H1 (cell line): ENCODE results near the gene DCN. TPM values are rescaled to one million over a fixed set of nuclear protein-coding genes. Genes with fewer than 3 reads are reported as not detected.

Source experiments
- CTCF ChIA-PET: fragments of 300-600 bp; sonication (Branson Sonifier 250); formaldehyde crosslinking; loops from one replicate; lab custom pipeline; 2021; ENCODE audit not compliant: partially characterized antibody; lab: Charles Lee
- POLR2A ChIA-PET: fragments of 300-600 bp; sonication (Branson Sonifier 250); formaldehyde crosslinking; loops from one replicate; lab custom pipeline; 2021; ENCODE audit warnings: inconsistent platforms; ENCODE audit not compliant: partially characterized antibody; lab: Charles Lee
- DNase-seq, 2 experiments: peaks; one replicate each; pipeline versions ENCODE4 v3.0.0 to v3.0.0-alpha.2; 2010 to 2022; ENCODE audit warnings: low spot score in 2 of 2, low read depth in 1 of 2, mixed read lengths in 1 of 2
- FAIRE-seq: peaks from 2 replicates; lab custom pipeline; 2011; peaks lifted over from hg19 to GRCh38; lab: Jason Lieb, UNC
- H2AFZ ChIP-seq: 2 replicates; pipeline ENCODE4 v1.8.1; 2012; ENCODE audit warnings: low read length, inconsistent platforms
- H2AK5ac ChIP-seq: 2 replicates; pipeline ENCODE4 v1.6.1; 2013; ENCODE audit warnings: low read depth, low read length
- H2BK120ac ChIP-seq: replicated peaks from 2 replicates; pipeline ENCODE3; 2013; ENCODE audit warnings: low read depth, low read length, inconsistent platforms
- H2BK12ac ChIP-seq: 2 replicates; pipeline ENCODE4 v1.6.1; 2013; ENCODE audit warnings: low read depth, low read length
- H2BK15ac ChIP-seq: 2 replicates; pipeline ENCODE4 v1.6.1; 2013; ENCODE audit warnings: low read length
- H2BK20ac ChIP-seq: 2 replicates; pipeline ENCODE4 v1.6.1; 2013; ENCODE audit warnings: low read length
- H2BK5ac ChIP-seq: 2 replicates; pipeline ENCODE4 v1.6.1; 2013; ENCODE audit warnings: low read depth, low read length
- H3K14ac ChIP-seq: 2 replicates; pipeline ENCODE4 v1.6.1; 2013; ENCODE audit warnings: inconsistent platforms; ENCODE audit not compliant: insufficient read length
- H3K18ac ChIP-seq: 2 replicates; pipeline ENCODE4 v1.6.1; 2013; ENCODE audit warnings: low read length; ENCODE audit errors: extremely low read depth
- H3K23ac ChIP-seq: 2 replicates; pipeline ENCODE4 v1.6.1; 2013; ENCODE audit warnings: inconsistent platforms; ENCODE audit not compliant: insufficient read length
- H3K23me2 ChIP-seq: 2 replicates; pipeline ENCODE4 v1.6.1; 2013; ENCODE audit warnings: low read depth, low read length
- H3K27ac ChIP-seq: 2 replicates; pipeline ENCODE4 v1.6.1; 2011; ENCODE audit warnings: low read depth, low read length, inconsistent platforms
- H3K27me3 ChIP-seq, 4 experiments: replicated peaks in 1 of 4; 1 replicate in 1 of 4; 2 replicates in 3 of 4; pipeline versions ENCODE4 v1.6.1 to v1.8.1; 2011 to 2013; ENCODE audit warnings: low read length in 3 of 4, mild to moderate bottlenecking in 3 of 4, inconsistent platforms in 2 of 4, mixed read lengths in 2 of 4, moderate library complexity in 1 of 4; ENCODE audit not compliant: control insufficient read depth in 3 of 4, insufficient read depth in 3 of 4; ENCODE audit errors: extremely low read depth in 1 of 4
- H3K36me3 ChIP-seq, 4 experiments: 2 replicates each; pipeline versions ENCODE4 v1.6.1 to v1.8.1; 2011 to 2013; ENCODE audit warnings: mild to moderate bottlenecking in 4 of 4, low read length in 3 of 4, moderate library complexity in 2 of 4, control low read depth in 1 of 4, inconsistent platforms in 1 of 4; ENCODE audit not compliant: insufficient read depth in 4 of 4, control insufficient read depth in 2 of 4
- H3K4ac ChIP-seq: replicated peaks from 2 replicates; pipeline ENCODE3; 2013; ENCODE audit warnings: low read length, low read depth, mixed read lengths, inconsistent platforms; ENCODE audit not compliant: insufficient read length
- H3K4me1 ChIP-seq, 4 experiments: replicated peaks in 1 of 4; 1 replicate in 1 of 4; 2 replicates in 3 of 4; pipeline versions ENCODE4 v1.6.1 to v1.8.1; 2011 to 2013; ENCODE audit warnings: low read length in 3 of 4, inconsistent platforms in 2 of 4, mixed read lengths in 1 of 4; ENCODE audit not compliant: insufficient read depth in 4 of 4, control insufficient read depth in 3 of 4
- H3K4me2 ChIP-seq, 2 experiments: 2 replicates each; pipeline versions ENCODE4 v1.6.1 to v1.8.1; 2011 to 2013; ENCODE audit warnings: low read depth in 2 of 2, low read length in 2 of 2, control low read depth in 1 of 2, inconsistent platforms in 1 of 2, mild to moderate bottlenecking in 1 of 2; ENCODE audit not compliant: insufficient read depth in 1 of 2
- H3K4me3 ChIP-seq, 4 experiments: fragments of 200-600, 300-600 bp in 1 of 4; sonication (generic), shearing (Covaris generic), sonication (Bioruptor Twin) in 1 of 4; 2 replicates each; pipeline versions ENCODE4 v1.5.1 to v1.8.1; 2011 to 2016; ENCODE audit warnings: low read length in 4 of 4, low read depth in 3 of 4, control low read depth in 2 of 4, inconsistent platforms in 2 of 4, mild to moderate bottlenecking in 2 of 4, mixed read lengths in 1 of 4, moderate library complexity in 1 of 4; ENCODE audit not compliant: insufficient read depth in 2 of 4; ENCODE audit errors: extremely low read depth in 1 of 4
- H3K56ac ChIP-seq: replicated peaks from 2 replicates; pipeline ENCODE3; 2013; ENCODE audit warnings: low read depth, mild to moderate bottlenecking, mixed read lengths, low read length, inconsistent platforms; ENCODE audit not compliant: insufficient read length
- H3K79me1 ChIP-seq: 2 replicates; pipeline ENCODE4 v1.6.1; 2013; ENCODE audit warnings: low read depth, low read length, control low read depth
- H3K79me2 ChIP-seq, 2 experiments: 2 replicates each; pipeline versions ENCODE4 v1.6.1 to v1.8.1; 2012 to 2013; ENCODE audit warnings: low read length in 2 of 2, mild to moderate bottlenecking in 2 of 2, inconsistent platforms in 1 of 2; ENCODE audit not compliant: insufficient read depth in 2 of 2, control insufficient read depth in 1 of 2
- H3K9ac ChIP-seq, 4 experiments: replicated peaks in 1 of 4; 1 replicate in 1 of 4; 2 replicates in 3 of 4; pipeline versions ENCODE4 v1.6.1 to v1.8.1; 2011 to 2013; ENCODE audit warnings: low read depth in 3 of 4, low read length in 3 of 4, control low read depth in 2 of 4, mild to moderate bottlenecking in 2 of 4, moderate library complexity in 2 of 4, inconsistent platforms in 1 of 4; ENCODE audit errors: extremely low read depth in 1 of 4
- H3K9me3 ChIP-seq, 2 experiments: 2 replicates each; pipeline versions ENCODE4 v1.6.1 to v1.8.1; 2012 to 2013; ENCODE audit warnings: mild to moderate bottlenecking in 2 of 2, moderate library complexity in 2 of 2, control low read depth in 1 of 2, inconsistent platforms in 1 of 2, low read depth in 1 of 2, low read length in 1 of 2, mixed read lengths in 1 of 2; ENCODE audit not compliant: insufficient read depth in 2 of 2
- H4K20me1 ChIP-seq, 2 experiments: replicated peaks in 1 of 2; 2 replicates each; pipeline versions ENCODE3 to v1.8.1; 2011 to 2013; ENCODE audit warnings: inconsistent platforms in 2 of 2, low read length in 2 of 2, mild to moderate bottlenecking in 1 of 2; ENCODE audit not compliant: insufficient read depth in 2 of 2, control insufficient read depth in 1 of 2
- H4K5ac ChIP-seq: 2 replicates; pipeline ENCODE4 v1.6.1; 2013; ENCODE audit warnings: low read length, low read depth, mixed read lengths, inconsistent platforms; ENCODE audit not compliant: insufficient read length
- H4K8ac ChIP-seq: 2 replicates; pipeline ENCODE4 v1.8.0; 2013; ENCODE audit warnings: mild to moderate bottlenecking, moderate library complexity, low read length, inconsistent platforms; ENCODE audit not compliant: insufficient read depth; ENCODE audit errors: extremely low read depth
- H4K91ac ChIP-seq: replicated peaks from 2 replicates; pipeline ENCODE3; 2013; ENCODE audit warnings: low read length, mixed read lengths, inconsistent platforms; ENCODE audit not compliant: insufficient read length
- CHD2 ChIP-seq: IDR thresholded peaks from 2 replicates; pipeline ENCODE4 v1.6.1; 2012; ENCODE audit warnings: low read length, improper control_type of control experiment
- CTBP2 ChIP-seq: IDR thresholded peaks from 2 replicates; pipeline ENCODE4 v1.7.0; 2011; ENCODE audit warnings: borderline replicate concordance, mild to moderate bottlenecking, moderate library complexity, mixed read lengths, low read length; ENCODE audit not compliant: insufficient read depth, insufficient read length
- CTCF ChIP-seq, 3 experiments: IDR thresholded peaks; 1 replicate in 2 of 3; 2 replicates in 1 of 3; pipeline versions ENCODE4 v1.5.1 to v1.6.1; 2011; ENCODE audit warnings: low read length in 3 of 3, mild to moderate bottlenecking in 3 of 3, inconsistent platforms in 2 of 3, low read depth in 1 of 3, moderate library complexity in 1 of 3; ENCODE audit not compliant: insufficient read depth in 1 of 3; ENCODE audit errors: control extremely low read depth in 1 of 3
- FOSL1 ChIP-seq: IDR thresholded peaks from 2 replicates; pipeline ENCODE4 v1.6.1; 2011; ENCODE audit warnings: mild to moderate bottlenecking, low read depth, low read length, moderate library complexity; ENCODE audit not compliant: insufficient read depth
- HDAC6 ChIP-seq: IDR thresholded peaks from one replicate; pipeline ENCODE4 v1.7.1; 2012; ENCODE audit warnings: low read depth, mild to moderate bottlenecking, inconsistent platforms, low read length, moderate library complexity
- KDM1A ChIP-seq: fragments of 200-600, 300-600 bp; sonication (generic); IDR thresholded peaks from 2 replicates; pipeline ENCODE4 v1.7.1; 2016; ENCODE audit warnings: mild to moderate bottlenecking, low read length, borderline replicate concordance
- RAD21 ChIP-seq, 2 experiments: IDR thresholded peaks in 1 of 2; conservative IDR thresholded peaks in 1 of 2; 2 replicates each; pipeline ENCODE4 v1.6.1; 2011; ENCODE audit warnings: low read depth in 2 of 2, low read length in 2 of 2, improper control_type of control experiment in 1 of 2, inconsistent platforms in 1 of 2, mild to moderate bottlenecking in 1 of 2, moderate library complexity in 1 of 2
- RNF2 ChIP-seq: fragments of 200-900, 300-1000 bp; sonication (generic); IDR thresholded peaks from 2 replicates; pipeline ENCODE4 v1.7.1; 2016; ENCODE audit warnings: borderline replicate concordance, low read depth, mild to moderate bottlenecking, antibody characterized with exemption, low read length; ENCODE audit not compliant: poor library complexity, severe bottlenecking; ENCODE audit errors: missing control alignments
- SIX5 ChIP-seq: IDR thresholded peaks from 2 replicates; pipeline ENCODE4 v1.6.1; 2011; ENCODE audit warnings: mild to moderate bottlenecking, low read depth, low read length
- SP1 ChIP-seq: IDR thresholded peaks from 2 replicates; pipeline ENCODE4 v1.6.1; 2011; ENCODE audit warnings: low read depth, low read length
- WGBS, 2 experiments: shearing (Covaris generic) in 1 of 2; methylation state at CpG; one replicate each; pipeline versions ENCODE4 v1.1.6 to v1.1.7; 2013 to 2015; ENCODE audit warnings: low lambda C conversion rate in 2 of 2, mixed read lengths in 2 of 2, inconsistent platforms in 1 of 2, low coverage in 1 of 2, missing lambda C conversion rate in 1 of 2; ENCODE audit not compliant: insufficient replicate concordance in 2 of 2, insufficient coverage in 1 of 2, insufficient read length in 1 of 2; ENCODE audit errors: extremely low coverage in 1 of 2, missing lambda C conversion rate in 1 of 2; 5-methylcytosine and 5-hydroxymethylcytosine counted together
- polyA plus RNA-seq, 7 experiments: library from polyadenylated mRNA; depleted of rRNA in 3 of 7; stranded (reverse) in 5 of 7; unstranded in 2 of 7; fragments of >200 nt in 5 of 7; fragments of 200-250 nt in 2 of 7; gene quantifications; 1 replicate in 5 of 7; 2 replicates in 1 of 7; 4 replicates in 1 of 7; pipeline versions ENCODE4 v1.2.1 to v1.2.3, GENCODE V29; 2011 to 2013; ENCODE audit warnings: missing spikeins in 2 of 7, mixed read lengths in 2 of 7
- total RNA-seq: library from RNA; stranded (reverse); fragmentation: NEBNext Ultra II Directional; extraction: Animal tissue kit (Norgen Biotek cat#: 25700); gene quantifications from 2 replicates; pipeline ENCODE4 v1.2.1, GENCODE V29; 2021

DCN gene
- total and polyA plus RNA-seq, 2 of the 8 experiments (the other 6 are each of a cell fraction or from before 2014, with no cell fraction given): not detected

- ChIA-PET POLR2A (interaction anchor here (0.7 kb wide), 1 partner anchor 82 kb away, joined by 3 read pairs; no protein-coding TSS in a partner anchor), CTCF (interaction anchor here (0.7 to 2.9 kb wide), 12 partner anchors 12 to 723 kb away, joined by 3 to 10 read pairs (median 3); no protein-coding TSS in a partner anchor)
- WGBS, 2 experiments: 89% methylated on average over 7 of the region's 7 CpGs; no CpG with 5 or more reads in 1 of the 2 experiments
- no peak for TF ChIP-seq CTBP2
- TF ChIP-seq KDM1A: no peak
- no peak for TF ChIP-seq CHD2
- TF ChIP-seq HDAC6: no peak
- no peak for TF ChIP-seq SP1
- TF ChIP-seq RAD21 (IDR thresholded peaks at IDR 0.05 in 1 of 2, conservative IDR thresholded peaks at IDR 0.05 in 1 of 2; ENCODE audit: low read depth in 2 of 2, low read length in 2 of 2): no peak
- no peak for TF ChIP-seq SIX5
- TF ChIP-seq CTCF (IDR thresholded peaks at IDR 0.05; ENCODE audit: control extremely low read depth in 1 of 3, insufficient read depth in 1 of 3, low read depth in 1 of 3, low read length in 3 of 3): no peak
- TF ChIP-seq FOSL1: no peak
- no peak for TF ChIP-seq RNF2
- H3K9ac ChIP-seq: no peak overlapping the region
- no peak overlapping the region for H2AK5ac ChIP-seq
- H2BK5ac ChIP-seq: no peak overlapping the region
- no peak overlapping the region for H2BK15ac ChIP-seq
- no peak overlapping the region for H2BK20ac ChIP-seq
- H3K4me2 ChIP-seq: no peak overlapping the region
- no peak overlapping the region for H4K91ac ChIP-seq
- no peak overlapping the region for H3K27ac ChIP-seq
- H3K4ac ChIP-seq: no peak overlapping the region
- H3K36me3 ChIP-seq: no peaks in the 10 kb centered on the region
- FAIRE-seq (no peak), DNase-seq (no peak)
- H3K27me3 ChIP-seq: no peaks in the 10 kb centered on the region
- H2BK12ac ChIP-seq: no peak overlapping the region
- no peak overlapping the region for H3K56ac ChIP-seq
- no peak overlapping the region for H3K4me3 ChIP-seq
- H3K9me3 ChIP-seq: no peaks in the 10 kb centered on the region
- H4K20me1 ChIP-seq: peaks cover 0 to 1% of the 10 kb centered on the region in 2 experiments
- H4K8ac ChIP-seq: no peak overlapping the region
- H2AFZ ChIP-seq: no peak overlapping the region
- no peak overlapping the region for H2BK120ac ChIP-seq
- no peaks in the 10 kb centered on the region; the same call in 1 of the 2 replicates for H3K23me2 ChIP-seq
- no peak overlapping the region for H3K18ac ChIP-seq
- H3K14ac ChIP-seq: no peak overlapping the region
- no peaks in the 10 kb centered on the region for H3K4me1 ChIP-seq
- no peak overlapping the region for H3K23ac ChIP-seq
- no peaks in the 10 kb centered on the region for H3K79me2 ChIP-seq
- no peaks in the 10 kb centered on the region for H3K79me1 ChIP-seq
- no peak overlapping the region for H4K5ac ChIP-seq
Observed at GRCh38 chr12:91179315-91179714, 3.3 kb downstream of the DCN start.
